ENCODE results near the gene ADAMTSL1. TPM values are rescaled to one million over a fixed set of nuclear protein-coding genes. Genes with fewer than 3 reads are reported as not detected.

ADAMTSL1 gene
- polyA plus RNA-seq, 1 donor from 2014 or later: 1.1 TPM

GRCh38 chr9:18726546-18726945 lies 252.6 kb downstream of the ADAMTSL1 start:
- Histone ChIP-seq H4K20me1 (ENCODE audit: insufficient read depth) (no peaks in the 10 kb centered on the region), H2AFZ (ENCODE audit: low read depth, low read length) (no peak overlapping the region), H3K4me3 (ENCODE audit: low read length) (no peak overlapping the region), H3K9me2 (ENCODE audit: insufficient read depth, low read length) (no peaks in the 10 kb centered on the region), H3K79me2 (replicated peaks; ENCODE audit: insufficient read depth, low read length) (no peaks in the 10 kb centered on the region), H3K36me3 (ENCODE audit: insufficient read depth, low read length) (no peaks in the 10 kb centered on the region), H3K4me2 (ENCODE audit: low read length) (no peak overlapping the region), H3K27me3 (ENCODE audit: insufficient read depth, low read depth, low read length) (no peaks in the 10 kb centered on the region), H3F3A (ENCODE audit: insufficient read depth, low read length, poor library complexity, severe bottlenecking) (no peaks in the 10 kb centered on the region), H3K9me3 (ENCODE audit: low read length) (no peaks in the 10 kb centered on the region), H3K27ac (ENCODE audit: low read length) (no peak overlapping the region), H3K9ac (ENCODE audit: low read length) (no peak overlapping the region)
- TF ChIP-seq EP300 (conservative IDR thresholded peaks at IDR 0.05; ENCODE audit: poor library complexity, severe bottlenecking): no peak
- TF ChIP-seq RAD21 (conservative IDR thresholded peaks at IDR 0.05): no peak
- no peak for TF ChIP-seq EZH2 (IDR thresholded peaks at IDR 0.05; ENCODE audit: borderline replicate concordance, insufficient read depth, low read length, poor library complexity, severe bottlenecking)
- no peak for TF ChIP-seq REST (IDR thresholded peaks at IDR 0.05; ENCODE audit: borderline replicate concordance)
- TF ChIP-seq SMC3 (conservative IDR thresholded peaks at IDR 0.05; ENCODE audit: poor library complexity): no peak
- no peak for TF ChIP-seq POLR2AphosphoS5 (IDR thresholded peaks at IDR 0.05)
- no peak for TF ChIP-seq TAF1 (IDR thresholded peaks at IDR 0.05; ENCODE audit: low read depth)
- TF ChIP-seq CTCF (IDR thresholded peaks at IDR 0.05; ENCODE audit: poor library complexity, severe bottlenecking): no peak

- Histone ChIP-seq H3K36me3 (ENCODE audit: insufficient read depth, low read length) (no peaks in the 10 kb centered on the region), H3K4me2 (ENCODE audit: low read length) (no peak overlapping the region), H3K9ac (ENCODE audit: low read length) (no peak overlapping the region), H3K9me2 (ENCODE audit: insufficient read depth, low read length) (no peaks in the 10 kb centered on the region), H3K27ac (ENCODE audit: low read length) (no peak overlapping the region), H2AFZ (ENCODE audit: low read depth, low read length) (no peak overlapping the region), H3K27me3 (ENCODE audit: insufficient read depth, low read depth, low read length) (no peaks in the 10 kb centered on the region), H3K9me3 (ENCODE audit: low read length) (no peaks in the 10 kb centered on the region), H3K4me3 (ENCODE audit: low read length) (no peak overlapping the region), H4K20me1 (ENCODE audit: insufficient read depth) (no peaks in the 10 kb centered on the region), H3K79me2 (replicated peaks; ENCODE audit: insufficient read depth, low read length) (no peaks in the 10 kb centered on the region), H3F3A (ENCODE audit: insufficient read depth, low read length, poor library complexity, severe bottlenecking) (no peaks in the 10 kb centered on the region)
- TF ChIP-seq TAF1 (IDR thresholded peaks at IDR 0.05; ENCODE audit: low read depth): no peak
These were observed 254.0 kb downstream of the ADAMTSL1 start for GRCh38 chr9:18727904-18728303.

- H3K79me2 ChIP-seq (replicated peaks; ENCODE audit: insufficient read depth, low read length): no peaks in the 10 kb centered on the region
- no peak overlapping the region for H3K4me2 ChIP-seq (ENCODE audit: low read length)
- H2AFZ ChIP-seq (ENCODE audit: low read depth, low read length): no peak overlapping the region
- H3K27me3 ChIP-seq (ENCODE audit: insufficient read depth, low read depth, low read length): no peaks in the 10 kb centered on the region
- no peak for TF ChIP-seq CTCF (IDR thresholded peaks at IDR 0.05; ENCODE audit: poor library complexity, severe bottlenecking)
- TF ChIP-seq RAD21 (conservative IDR thresholded peaks at IDR 0.05): no peak
- no peak for TF ChIP-seq MXI1 (conservative IDR thresholded peaks at IDR 0.05; ENCODE audit: poor library complexity, severe bottlenecking)
- TF ChIP-seq POLR2AphosphoS5 (IDR thresholded peaks at IDR 0.05): no peak
- no peak for TF ChIP-seq TAF1 (IDR thresholded peaks at IDR 0.05; ENCODE audit: low read depth)
- TF ChIP-seq EZH2 (IDR thresholded peaks at IDR 0.05; ENCODE audit: borderline replicate concordance, insufficient read depth, low read length, poor library complexity, severe bottlenecking): no peak
- TF ChIP-seq SMC3 (conservative IDR thresholded peaks at IDR 0.05; ENCODE audit: poor library complexity): no peak
- H3K9me3 ChIP-seq (ENCODE audit: low read length): no peaks in the 10 kb centered on the region
- no peak overlapping the region for H3K27ac ChIP-seq (ENCODE audit: low read length)
- no peaks in the 10 kb centered on the region for H3K36me3 ChIP-seq (ENCODE audit: insufficient read depth, low read length)
- no peaks in the 10 kb centered on the region for H4K20me1 ChIP-seq (ENCODE audit: insufficient read depth)
- H3K4me3 ChIP-seq (ENCODE audit: low read length): no peak overlapping the region
- no peaks in the 10 kb centered on the region for H3K9me2 ChIP-seq (ENCODE audit: insufficient read depth, low read length)
- no peaks in the 10 kb centered on the region for H3F3A ChIP-seq (ENCODE audit: insufficient read depth, low read length, poor library complexity, severe bottlenecking)
- H3K9ac ChIP-seq (ENCODE audit: low read length): no peak overlapping the region
These were observed 254.7 kb downstream of the ADAMTSL1 start for GRCh38 chr9:18728642-18729041.

All from neural cell (in vitro differentiated cells).